ENCODE measurements around the gene PLEKHG4. TPM values are rescaled to one million over a fixed set of nuclear protein-coding genes. Genes with fewer than 3 reads are reported as not detected.

The PLEKHG4 gene
- total RNA-seq, 1 donor from 2014 or later = 3.4 TPM

- DNase-seq = no peak
- H3K4me3 Mint-ChIP-seq (ENCODE audit: unreplicated experiment) = peak overlapping the region; percentile 92
- TF ChIP-seq CTCF (IDR thresholded peaks at IDR 0.05; ENCODE audit: partially characterized antibody, unreplicated experiment) = no peak
- peaks cover 21% of the 10 kb centered on the region for H3K4me1 Mint-ChIP-seq (ENCODE audit: low read depth, unreplicated experiment)
- H3K36me3 Mint-ChIP-seq (ENCODE audit: unreplicated experiment) = peaks cover 5% of the 10 kb centered on the region
- no peak overlapping the region for H3K27ac Mint-ChIP-seq (ENCODE audit: unreplicated experiment)
- H3K27me3 Mint-ChIP-seq (ENCODE audit: unreplicated experiment) = peaks cover 23% of the 10 kb centered on the region
- peaks cover 9% of the 10 kb centered on the region for H3K9me3 Mint-ChIP-seq (ENCODE audit: unreplicated experiment)
Measured at GRCh38 chr16:67246756-67247191, 32.6 kb upstream of the PLEKHG4 start.

- Mint-ChIP-seq H3K4me1 (ENCODE audit: low read depth, unreplicated experiment) (peaks cover 21% of the 10 kb centered on the region), H3K4me3 (ENCODE audit: unreplicated experiment) (peak within 1 kb of the TSS; percentile 92), H3K9me3 (ENCODE audit: unreplicated experiment) (peaks cover 9% of the 10 kb centered on the region), H3K27ac (ENCODE audit: unreplicated experiment) (no peak within 1 kb of the TSS), H3K36me3 (ENCODE audit: unreplicated experiment) (peaks cover 5% of the 10 kb centered on the region), H3K27me3 (ENCODE audit: unreplicated experiment) (peaks cover 24% of the 10 kb centered on the region)
- peak; percentile 87 for DNase-seq
- no peak for TF ChIP-seq CTCF (IDR thresholded peaks at IDR 0.05; ENCODE audit: partially characterized antibody, unreplicated experiment)
Measured at GRCh38 chr16:67247192-67248072, 31.9 kb upstream of the PLEKHG4 start, which contains the start of gene FHOD1. Gene FHOD1, minus strand, starts transcription at chr16:67247481. Its CDS starts 71 bp downstream, at chr16:67247410.

GRCh38 chr16:67248073-67248400 lies 31.3 kb upstream of the PLEKHG4 start:
- peaks cover 11% of the 10 kb centered on the region for H3K9me3 Mint-ChIP-seq (ENCODE audit: unreplicated experiment)
- no peak for DNase-seq
- H3K36me3 Mint-ChIP-seq (ENCODE audit: unreplicated experiment) = peaks cover 5% of the 10 kb centered on the region
- peaks cover 24% of the 10 kb centered on the region for H3K27me3 Mint-ChIP-seq (ENCODE audit: unreplicated experiment)
- H3K27ac Mint-ChIP-seq (ENCODE audit: unreplicated experiment) = no peak overlapping the region
- peak overlapping the region; percentile 92 for H3K4me3 Mint-ChIP-seq (ENCODE audit: unreplicated experiment)
- H3K4me1 Mint-ChIP-seq (ENCODE audit: low read depth, unreplicated experiment) = peaks cover 21% of the 10 kb centered on the region
- TF ChIP-seq CTCF (IDR thresholded peaks at IDR 0.05; ENCODE audit: partially characterized antibody, unreplicated experiment) = no peak

- H3K9me3 Mint-ChIP-seq (ENCODE audit: unreplicated experiment) = peaks cover 13% of the 10 kb centered on the region
- H3K36me3 Mint-ChIP-seq (ENCODE audit: unreplicated experiment) = peaks cover 5% of the 10 kb centered on the region
- peaks cover 21% of the 10 kb centered on the region for H3K4me1 Mint-ChIP-seq (ENCODE audit: low read depth, unreplicated experiment)
- peaks cover 24% of the 10 kb centered on the region for H3K27me3 Mint-ChIP-seq (ENCODE audit: unreplicated experiment)
- no peak within 1 kb of the TSS for H3K27ac Mint-ChIP-seq (ENCODE audit: unreplicated experiment)
- H3K4me3 Mint-ChIP-seq (ENCODE audit: unreplicated experiment) = peak within 1 kb of the TSS; percentile 92
- DNase-seq = peak; percentile 46
- TF ChIP-seq CTCF (IDR thresholded peaks at IDR 0.05; ENCODE audit: partially characterized antibody, unreplicated experiment) = no peak
Measured at GRCh38 chr16:67248401-67249177, 30.7 kb upstream of the PLEKHG4 start, which contains the start of gene SLC9A5. Gene SLC9A5, plus strand, starts transcription at chr16:67248979. Its CDS starts 36 bp downstream, at chr16:67249015.
